ENCODE measurements around the gene TREML1. TPM values are rescaled to one million over a fixed set of nuclear protein-coding genes. Genes with fewer than 3 reads are reported as not detected.

The TREML1 gene
- total and polyA plus RNA-seq, 2 of the 8 experiments (the other 6 are each of a cell fraction or from before 2014, with no cell fraction given): 0.08 TPM; not detected in 1

DNA sequence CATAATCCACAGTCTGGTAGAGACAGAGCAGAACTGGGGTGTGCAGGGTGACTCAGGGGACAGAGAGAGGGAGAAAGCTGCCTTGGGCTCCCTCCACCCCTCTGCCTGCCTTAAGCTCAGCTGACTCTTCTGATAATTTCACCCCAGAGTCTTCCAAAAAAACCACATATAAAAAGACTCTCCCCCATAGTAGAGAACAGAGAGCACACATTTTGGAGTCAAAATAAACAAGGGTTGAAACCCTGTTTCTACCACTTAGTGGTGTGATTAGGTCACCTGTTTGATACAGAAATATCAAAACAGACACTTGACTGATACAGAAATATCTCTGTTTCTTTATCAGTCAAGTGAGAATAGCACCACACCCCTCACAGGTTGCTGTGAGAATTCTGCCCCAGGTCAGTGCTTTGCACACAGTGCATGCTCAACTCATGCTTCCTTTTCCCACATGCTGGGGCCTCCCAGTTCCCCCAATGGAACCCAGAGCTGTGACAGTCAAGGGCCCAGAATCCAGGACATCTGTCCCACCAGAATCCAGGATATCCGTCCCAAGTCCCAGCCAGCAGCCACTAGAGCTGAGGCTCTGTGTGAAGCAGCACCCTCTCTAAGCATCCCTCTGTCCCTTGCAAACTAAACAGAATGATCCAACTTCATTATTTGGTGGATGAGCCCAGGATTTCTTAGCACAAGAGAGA, 45.6 kb upstream of the TREML1 start (continued):
- TF ChIP-seq, protein P1, sequence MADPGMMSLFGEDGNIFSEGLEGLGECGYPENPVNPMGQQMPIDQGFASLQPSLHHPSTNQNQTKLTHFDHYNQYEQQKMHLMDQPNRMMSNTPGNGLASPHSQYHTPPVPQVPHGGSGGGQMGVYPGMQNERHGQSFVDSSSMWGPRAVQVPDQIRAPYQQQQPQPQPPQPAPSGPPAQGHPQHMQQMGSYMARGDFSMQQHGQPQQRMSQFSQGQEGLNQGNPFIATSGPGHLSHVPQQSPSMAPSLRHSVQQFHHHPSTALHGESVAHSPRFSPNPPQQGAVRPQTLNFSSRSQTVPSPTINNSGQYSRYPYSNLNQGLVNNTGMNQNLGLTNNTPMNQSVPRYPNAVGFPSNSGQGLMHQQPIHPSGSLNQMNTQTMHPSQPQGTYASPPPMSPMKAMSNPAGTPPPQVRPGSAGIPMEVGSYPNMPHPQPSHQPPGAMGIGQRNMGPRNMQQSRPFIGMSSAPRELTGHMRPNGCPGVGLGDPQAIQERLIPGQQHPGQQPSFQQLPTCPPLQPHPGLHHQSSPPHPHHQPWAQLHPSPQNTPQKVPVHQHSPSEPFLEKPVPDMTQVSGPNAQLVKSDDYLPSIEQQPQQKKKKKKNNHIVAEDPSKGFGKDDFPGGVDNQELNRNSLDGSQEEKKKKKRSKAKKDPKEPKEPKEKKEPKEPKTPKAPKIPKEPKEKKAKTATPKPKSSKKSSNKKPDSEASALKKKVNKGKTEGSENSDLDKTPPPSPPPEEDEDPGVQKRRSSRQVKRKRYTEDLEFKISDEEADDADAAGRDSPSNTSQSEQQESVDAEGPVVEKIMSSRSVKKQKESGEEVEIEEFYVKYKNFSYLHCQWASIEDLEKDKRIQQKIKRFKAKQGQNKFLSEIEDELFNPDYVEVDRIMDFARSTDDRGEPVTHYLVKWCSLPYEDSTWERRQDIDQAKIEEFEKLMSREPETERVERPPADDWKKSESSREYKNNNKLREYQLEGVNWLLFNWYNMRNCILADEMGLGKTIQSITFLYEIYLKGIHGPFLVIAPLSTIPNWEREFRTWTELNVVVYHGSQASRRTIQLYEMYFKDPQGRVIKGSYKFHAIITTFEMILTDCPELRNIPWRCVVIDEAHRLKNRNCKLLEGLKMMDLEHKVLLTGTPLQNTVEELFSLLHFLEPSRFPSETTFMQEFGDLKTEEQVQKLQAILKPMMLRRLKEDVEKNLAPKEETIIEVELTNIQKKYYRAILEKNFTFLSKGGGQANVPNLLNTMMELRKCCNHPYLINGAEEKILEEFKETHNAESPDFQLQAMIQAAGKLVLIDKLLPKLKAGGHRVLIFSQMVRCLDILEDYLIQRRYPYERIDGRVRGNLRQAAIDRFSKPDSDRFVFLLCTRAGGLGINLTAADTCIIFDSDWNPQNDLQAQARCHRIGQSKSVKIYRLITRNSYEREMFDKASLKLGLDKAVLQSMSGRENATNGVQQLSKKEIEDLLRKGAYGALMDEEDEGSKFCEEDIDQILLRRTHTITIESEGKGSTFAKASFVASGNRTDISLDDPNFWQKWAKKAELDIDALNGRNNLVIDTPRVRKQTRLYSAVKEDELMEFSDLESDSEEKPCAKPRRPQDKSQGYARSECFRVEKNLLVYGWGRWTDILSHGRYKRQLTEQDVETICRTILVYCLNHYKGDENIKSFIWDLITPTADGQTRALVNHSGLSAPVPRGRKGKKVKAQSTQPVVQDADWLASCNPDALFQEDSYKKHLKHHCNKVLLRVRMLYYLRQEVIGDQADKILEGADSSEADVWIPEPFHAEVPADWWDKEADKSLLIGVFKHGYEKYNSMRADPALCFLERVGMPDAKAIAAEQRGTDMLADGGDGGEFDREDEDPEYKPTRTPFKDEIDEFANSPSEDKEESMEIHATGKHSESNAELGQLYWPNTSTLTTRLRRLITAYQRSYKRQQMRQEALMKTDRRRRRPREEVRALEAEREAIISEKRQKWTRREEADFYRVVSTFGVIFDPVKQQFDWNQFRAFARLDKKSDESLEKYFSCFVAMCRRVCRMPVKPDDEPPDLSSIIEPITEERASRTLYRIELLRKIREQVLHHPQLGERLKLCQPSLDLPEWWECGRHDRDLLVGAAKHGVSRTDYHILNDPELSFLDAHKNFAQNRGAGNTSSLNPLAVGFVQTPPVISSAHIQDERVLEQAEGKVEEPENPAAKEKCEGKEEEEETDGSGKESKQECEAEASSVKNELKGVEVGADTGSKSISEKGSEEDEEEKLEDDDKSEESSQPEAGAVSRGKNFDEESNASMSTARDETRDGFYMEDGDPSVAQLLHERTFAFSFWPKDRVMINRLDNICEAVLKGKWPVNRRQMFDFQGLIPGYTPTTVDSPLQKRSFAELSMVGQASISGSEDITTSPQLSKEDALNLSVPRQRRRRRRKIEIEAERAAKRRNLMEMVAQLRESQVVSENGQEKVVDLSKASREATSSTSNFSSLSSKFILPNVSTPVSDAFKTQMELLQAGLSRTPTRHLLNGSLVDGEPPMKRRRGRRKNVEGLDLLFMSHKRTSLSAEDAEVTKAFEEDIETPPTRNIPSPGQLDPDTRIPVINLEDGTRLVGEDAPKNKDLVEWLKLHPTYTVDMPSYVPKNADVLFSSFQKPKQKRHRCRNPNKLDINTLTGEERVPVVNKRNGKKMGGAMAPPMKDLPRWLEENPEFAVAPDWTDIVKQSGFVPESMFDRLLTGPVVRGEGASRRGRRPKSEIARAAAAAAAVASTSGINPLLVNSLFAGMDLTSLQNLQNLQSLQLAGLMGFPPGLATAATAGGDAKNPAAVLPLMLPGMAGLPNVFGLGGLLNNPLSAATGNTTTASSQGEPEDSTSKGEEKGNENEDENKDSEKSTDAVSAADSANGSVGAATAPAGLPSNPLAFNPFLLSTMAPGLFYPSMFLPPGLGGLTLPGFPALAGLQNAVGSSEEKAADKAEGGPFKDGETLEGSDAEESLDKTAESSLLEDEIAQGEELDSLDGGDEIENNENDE (IDR thresholded peaks at IDR 0.05; ENCODE audit: insufficient replicate concordance, low read length): no peak
- no peak for TF ChIP-seq POLR2AphosphoS5 (IDR thresholded peaks at IDR 0.05; ENCODE audit: low read depth, low read length)
- TF ChIP-seq ZNF274 (IDR thresholded peaks at IDR 0.05; ENCODE audit: borderline replicate concordance, extremely low read depth, low read length): no peak
- no peak for TF ChIP-seq SIN3A (conservative IDR thresholded peaks at IDR 0.05 in 1 of 2, IDR thresholded peaks at IDR 0.05 in 1 of 2; ENCODE audit: low read depth in 1 of 2, low read length in 2 of 2)
- TF ChIP-seq SIX5 (IDR thresholded peaks at IDR 0.05; ENCODE audit: low read depth, low read length): no peak
- no peak for TF ChIP-seq ATF2 (IDR thresholded peaks at IDR 0.05; ENCODE audit: low read length)
